ELF-1 (cell line): ENCODE measurements around the gene MPC2.
"Not testable (repeated sequence)": the region's sequence is repeated elsewhere in the genome, so short reads cannot be mapped to it uniquely, and the experiment has no call there.

ENCODE experiments used
- DNase-seq: peaks from one replicate; pipeline ENCODE4 v3.0.0-alpha.2; 2016; ENCODE audit warnings: low read depth, low spot score

Gene MPC2

GRCh38 chr1:167905182-167905581, 31.7 kb downstream of the MPC2 start:
- DNase-seq: peak; percentile 28

GRCh38 chr1:167904652-167905130, 32.2 kb downstream of the MPC2 start:
- DNase-seq: peak; percentile 27

GRCh38 chr1:167900907-167901306, 36.0 kb downstream of the MPC2 start:
- DNase-seq: no peak

GRCh38 chr1:167899253-167899681, 37.6 kb downstream of the MPC2 start:
- DNase-seq: no peak

GRCh38 chr1:167898578-167899222, 38.2 kb downstream of the MPC2 start:
- no peak for DNase-seq

- no peak for DNase-seq
Measured at GRCh38 chr1:167893798-167894197, 43.1 kb downstream of the MPC2 start.

- DNase-seq: no peak
Measured at GRCh38 chr1:167890400-167890799, 46.5 kb downstream of the MPC2 start.

- DNase-seq: not testable (repeated sequence)
Measured at GRCh38 chr1:167887187-167887586, 49.7 kb downstream of the MPC2 start.

GRCh38 chr1:167882376-167882775, 54.5 kb downstream of the MPC2 start:
- no peak for DNase-seq

GRCh38 chr1:167881786-167882185, 55.1 kb downstream of the MPC2 start:
- no peak for DNase-seq

GRCh38 chr1:167881069-167881468, 55.8 kb downstream of the MPC2 start:
- no peak for DNase-seq

GRCh38 chr1:167880580-167881021, 56.3 kb downstream of the MPC2 start:
- no peak for DNase-seq

GRCh38 chr1:167879508-167879907, 57.4 kb downstream of the MPC2 start:
- DNase-seq: no peak

- no peak for DNase-seq
Measured at GRCh38 chr1:167878372-167879160, 58.3 kb downstream of the MPC2 start.

- no peak for DNase-seq
Measured at GRCh38 chr1:167876597-167877175, 60.2 kb downstream of the MPC2 start.

- DNase-seq: no peak
Measured at GRCh38 chr1:167871331-167871730, 65.5 kb downstream of the MPC2 start.

- peak; percentile 70 for DNase-seq
Measured at GRCh38 chr1:167869157-167870001, 67.5 kb downstream of the MPC2 start.

GRCh38 chr1:167866739-167867414, 70.0 kb downstream of the MPC2 start:
- DNase-seq: not testable (repeated sequence)
